H9 (cell line): ENCODE measurements around the gene GAS2L2. TPM values are rescaled to one million over a fixed set of nuclear protein-coding genes. Genes with fewer than 3 reads are reported as not detected.

ENCODE experiments used
- DNase-seq: peaks from one replicate; pipeline ENCODE4 v3.0.0-alpha.2; 2017
- H2AFZ ChIP-seq: one replicate; pipeline ENCODE4 v1.6.1; 2013; ENCODE audit warnings: mild to moderate bottlenecking, low read length, control low read depth, moderate library complexity
- H2AK5ac ChIP-seq: 2 replicates; pipeline ENCODE4 v1.6.1; 2013; ENCODE audit warnings: low read length, control low read depth, mixed read lengths; ENCODE audit not compliant: insufficient read length
- H2BK120ac ChIP-seq: one replicate; pipeline ENCODE4 v1.6.1; 2013; ENCODE audit warnings: low read depth, mild to moderate bottlenecking, low read length, control low read depth, inconsistent platforms; ENCODE audit not compliant: poor library complexity, severe bottlenecking
- H2BK12ac ChIP-seq: 2 replicates; pipeline ENCODE4 v1.6.1; 2013; ENCODE audit warnings: low read length, control low read depth, mixed read lengths, low read depth; ENCODE audit not compliant: insufficient read length
- H2BK15ac ChIP-seq: 2 replicates; pipeline ENCODE4 v1.6.1; 2013; ENCODE audit warnings: low read depth, low read length, control low read depth
- H2BK20ac ChIP-seq: one replicate; pipeline ENCODE4 v1.6.1; 2013; ENCODE audit warnings: low read depth, mild to moderate bottlenecking, low read length, control low read depth, inconsistent platforms; ENCODE audit not compliant: poor library complexity, severe bottlenecking
- H2BK5ac ChIP-seq: 2 replicates; pipeline ENCODE4 v1.6.1; 2013; ENCODE audit warnings: low read length, control low read depth, mixed read lengths; ENCODE audit not compliant: insufficient read length
- H3K14ac ChIP-seq: 2 replicates; pipeline ENCODE4 v1.6.1; 2013; ENCODE audit warnings: low read length, control low read depth; ENCODE audit not compliant: insufficient read depth
- H3K18ac ChIP-seq: 2 replicates; pipeline ENCODE4 v1.6.1; 2013; ENCODE audit warnings: low read depth, mild to moderate bottlenecking, mixed read lengths, low read length, control low read depth; ENCODE audit not compliant: insufficient read length
- H3K23ac ChIP-seq: 2 replicates; pipeline ENCODE4 v1.6.1; 2013; ENCODE audit warnings: low read length, control low read depth, mixed read lengths, low read depth; ENCODE audit not compliant: insufficient read length
- H3K23me2 ChIP-seq: 2 replicates; pipeline ENCODE4 v1.6.1; 2013; ENCODE audit warnings: low read depth, mild to moderate bottlenecking, mixed read lengths, low read length, control low read depth; ENCODE audit not compliant: insufficient read length, poor library complexity, severe bottlenecking
- H3K27ac ChIP-seq: 2 replicates; pipeline ENCODE4 v1.5.1; 2013; ENCODE audit warnings: low read length, control low read depth, mixed read lengths, low read depth; ENCODE audit not compliant: insufficient read length
- H3K27me3 ChIP-seq: 2 replicates; pipeline ENCODE4 v1.6.1; 2013; ENCODE audit warnings: low read length, control low read depth, inconsistent platforms; ENCODE audit not compliant: insufficient read depth
- H3K4ac ChIP-seq: 2 replicates; pipeline ENCODE4 v1.6.1; 2013; ENCODE audit warnings: low read depth, mild to moderate bottlenecking, control low read depth, inconsistent platforms, low read length, moderate library complexity
- H3K4me1 ChIP-seq: 2 replicates; pipeline ENCODE4 v1.6.1; 2013; ENCODE audit warnings: low read length, control low read depth, inconsistent platforms; ENCODE audit not compliant: insufficient read depth
- H3K4me2 ChIP-seq: 2 replicates; pipeline ENCODE4 v1.6.1; 2013; ENCODE audit warnings: low read length, control low read depth, mixed read lengths; ENCODE audit not compliant: insufficient read length, insufficient read depth
- H3K56ac ChIP-seq: 2 replicates; pipeline ENCODE4 v1.6.1; 2013; ENCODE audit warnings: low read depth, mild to moderate bottlenecking, mixed read lengths, low read length, control low read depth; ENCODE audit not compliant: insufficient read length
- H3K79me1 ChIP-seq: 2 replicates; pipeline ENCODE4 v1.6.1; 2013; ENCODE audit warnings: low read depth, mild to moderate bottlenecking, moderate library complexity, low read length, control low read depth, inconsistent platforms; ENCODE audit not compliant: insufficient read depth, poor library complexity, severe bottlenecking
- H3K79me2 ChIP-seq: 2 replicates; pipeline ENCODE4 v1.6.1; 2013; ENCODE audit warnings: low read length, control low read depth, inconsistent platforms; ENCODE audit not compliant: insufficient read depth
- H3K9ac ChIP-seq: 2 replicates; pipeline ENCODE4 v1.6.1; 2013; ENCODE audit warnings: low read length, control low read depth, mixed read lengths; ENCODE audit not compliant: insufficient read length; ENCODE audit errors: extremely low read depth
- H3K9me3 ChIP-seq: one replicate; pipeline ENCODE4 v1.6.1; 2013; ENCODE audit warnings: low read depth, low read length, inconsistent platforms; ENCODE audit not compliant: control insufficient read depth
- H3T11ph ChIP-seq: one replicate; pipeline ENCODE4 v1.6.1; 2013; ENCODE audit warnings: mild to moderate bottlenecking, low read length, control low read depth, inconsistent platforms
- H4K20me1 ChIP-seq: one replicate; pipeline ENCODE4 v1.6.1; 2013; ENCODE audit not compliant: control insufficient read depth, insufficient read length, insufficient read depth
- H4K5ac ChIP-seq: 2 replicates; pipeline ENCODE4 v1.6.1; 2013; ENCODE audit warnings: low read depth, mild to moderate bottlenecking, mixed read lengths, low read length, control low read depth; ENCODE audit not compliant: insufficient read length
- H4K8ac ChIP-seq: replicated peaks from 2 replicates; pipeline ENCODE4 v1.6.1; 2013; ENCODE audit warnings: low read length, control low read depth, mixed read lengths, low read depth; ENCODE audit not compliant: insufficient read length
- H4K91ac ChIP-seq: 2 replicates; pipeline ENCODE4 v1.6.1; 2013; ENCODE audit warnings: low read depth, mild to moderate bottlenecking, moderate library complexity, mixed read lengths, low read length, control low read depth; ENCODE audit not compliant: insufficient read length
- H3K27ac Mint-ChIP-seq, 3 experiments: 2 replicates in 2 of 3; 3 replicates in 1 of 3; pipeline ENCODE4 v1.8.0; 2020 to 2021; ENCODE audit warnings: mixed read lengths in 3 of 3, mild to moderate bottlenecking in 1 of 3, moderate library complexity in 1 of 3
- H3K27me3 Mint-ChIP-seq: 2 replicates; pipeline ENCODE4 v1.8.0; 2021; ENCODE audit warnings: low read depth, mild to moderate bottlenecking, moderate library complexity, mixed read lengths
- H3K36me3 Mint-ChIP-seq, 3 experiments: 2 replicates in 2 of 3; 3 replicates in 1 of 3; pipeline ENCODE4 v1.8.0; 2020 to 2021; ENCODE audit warnings: low read depth in 3 of 3, mixed read lengths in 3 of 3; ENCODE audit not compliant: insufficient read depth in 1 of 3
- H3K4me1 Mint-ChIP-seq, 2 experiments: 2 replicates each; pipeline ENCODE4 v1.8.0; 2020; ENCODE audit warnings: mixed read lengths in 2 of 2
- H3K4me3 Mint-ChIP-seq, 2 experiments: 2 replicates in 1 of 2; 3 replicates in 1 of 2; pipeline ENCODE4 v1.8.0; 2020 to 2021; ENCODE audit warnings: mild to moderate bottlenecking in 2 of 2, mixed read lengths in 2 of 2, moderate library complexity in 1 of 2
- H3K9me3 Mint-ChIP-seq, 2 experiments: 2 replicates in 1 of 2; 3 replicates in 1 of 2; pipeline ENCODE4 v1.8.0; 2020; ENCODE audit warnings: mild to moderate bottlenecking in 2 of 2, mixed read lengths in 2 of 2, moderate library complexity in 1 of 2
- total RNA-seq: library from RNA; stranded (reverse); gene quantifications from 2 replicates; pipeline ENCODE4 v1.2.1, GENCODE V29; 2021
- TF ChIP-seq, protein P1 (sequence below): fragments of 200-600 bp; sonication (generic); conservative IDR thresholded peaks from 3 replicates; pipeline ENCODE4 v1.8.0; 2021; ENCODE audit warnings: antibody characterized with exemption, mild to moderate bottlenecking

GAS2L2 gene
- total RNA-seq, 1 experiment from 2014 or later = not detected

DNA sequence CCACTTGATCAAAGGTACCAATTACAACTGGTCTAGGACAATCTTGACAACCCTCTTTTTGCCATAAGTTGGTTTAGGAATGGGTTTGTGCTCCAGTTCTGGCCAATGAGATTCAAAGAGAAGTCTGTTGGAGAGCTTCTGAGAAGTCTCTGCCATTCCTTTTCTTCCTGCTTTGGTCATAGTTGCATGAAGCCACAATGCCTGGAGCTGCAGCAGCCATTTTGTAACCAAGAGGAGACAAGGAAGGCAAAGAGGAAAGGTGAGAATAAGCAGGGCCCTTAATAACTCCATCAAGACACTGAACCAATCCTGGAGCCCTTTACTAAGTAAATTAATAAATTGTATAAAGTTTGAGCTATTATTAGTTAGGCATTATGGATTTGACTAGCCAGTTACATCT, 4.2 kb upstream of the GAS2L2 start:
- Histone ChIP-seq H2BK15ac (no peak overlapping the region), H2AFZ (no peak overlapping the region), H3K23me2 (no peaks in the 10 kb centered on the region), H2AK5ac (no peak overlapping the region), H4K8ac (no peak overlapping the region), H3K27ac (no peak overlapping the region), H2BK20ac (no peak overlapping the region), H3K18ac (no peak overlapping the region), H3K4me2 (no peak overlapping the region), H3T11ph (no peak overlapping the region), H3K14ac (no peak overlapping the region), H4K20me1 (no peaks in the 10 kb centered on the region), H3K9ac (no peak overlapping the region), H3K79me2 (no peaks in the 10 kb centered on the region), H2BK12ac (no peak overlapping the region), H3K4me1 (no peaks in the 10 kb centered on the region), H3K27me3 (peaks cover 1% of the 10 kb centered on the region; the same call in 1 of the 2 replicates), H3K79me1 (no peaks in the 10 kb centered on the region), H3K9me3 (no peaks in the 10 kb centered on the region), H4K91ac (no peak overlapping the region), H2BK5ac (no peak overlapping the region), H2BK120ac (no peak overlapping the region), H3K4ac (no peak overlapping the region), H3K23ac (no peak overlapping the region), H4K5ac (no peak overlapping the region), H3K56ac (no peak overlapping the region)
- no peak overlapping the region for H3K27ac Mint-ChIP-seq
- DNase-seq = no peak
- no peaks in the 10 kb centered on the region; a peak in 2 of 5 replicates for H3K9me3 Mint-ChIP-seq
- H3K27me3 Mint-ChIP-seq = peaks cover 6% of the 10 kb centered on the region; the same call in 1 of the 2 replicates
- no peaks in the 10 kb centered on the region; a peak in 1 of 7 replicates for H3K36me3 Mint-ChIP-seq
- H3K4me1 Mint-ChIP-seq = peaks cover 6 to 10% of the 10 kb centered on the region in 2 experiments
- H3K4me3 Mint-ChIP-seq = no peak overlapping the region
- TF ChIP-seq, protein P1, sequence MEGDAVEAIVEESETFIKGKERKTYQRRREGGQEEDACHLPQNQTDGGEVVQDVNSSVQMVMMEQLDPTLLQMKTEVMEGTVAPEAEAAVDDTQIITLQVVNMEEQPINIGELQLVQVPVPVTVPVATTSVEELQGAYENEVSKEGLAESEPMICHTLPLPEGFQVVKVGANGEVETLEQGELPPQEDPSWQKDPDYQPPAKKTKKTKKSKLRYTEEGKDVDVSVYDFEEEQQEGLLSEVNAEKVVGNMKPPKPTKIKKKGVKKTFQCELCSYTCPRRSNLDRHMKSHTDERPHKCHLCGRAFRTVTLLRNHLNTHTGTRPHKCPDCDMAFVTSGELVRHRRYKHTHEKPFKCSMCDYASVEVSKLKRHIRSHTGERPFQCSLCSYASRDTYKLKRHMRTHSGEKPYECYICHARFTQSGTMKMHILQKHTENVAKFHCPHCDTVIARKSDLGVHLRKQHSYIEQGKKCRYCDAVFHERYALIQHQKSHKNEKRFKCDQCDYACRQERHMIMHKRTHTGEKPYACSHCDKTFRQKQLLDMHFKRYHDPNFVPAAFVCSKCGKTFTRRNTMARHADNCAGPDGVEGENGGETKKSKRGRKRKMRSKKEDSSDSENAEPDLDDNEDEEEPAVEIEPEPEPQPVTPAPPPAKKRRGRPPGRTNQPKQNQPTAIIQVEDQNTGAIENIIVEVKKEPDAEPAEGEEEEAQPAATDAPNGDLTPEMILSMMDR = no peak
